ENCODE measurements around the gene POLR1G. TPM values are rescaled to one million over a fixed set of nuclear protein-coding genes. Genes with fewer than 3 reads are reported as not detected.
A peak's percentile ranks its signal among the peaks of the same experiment; 100 is the strongest.

Gene POLR1G
- total RNA-seq, 3 donors from 2014 or later (not counting 1 experiment from before 2014, with no cell fraction given), result 0.28 to 1.4 (median 0.45) TPM

DNA sequence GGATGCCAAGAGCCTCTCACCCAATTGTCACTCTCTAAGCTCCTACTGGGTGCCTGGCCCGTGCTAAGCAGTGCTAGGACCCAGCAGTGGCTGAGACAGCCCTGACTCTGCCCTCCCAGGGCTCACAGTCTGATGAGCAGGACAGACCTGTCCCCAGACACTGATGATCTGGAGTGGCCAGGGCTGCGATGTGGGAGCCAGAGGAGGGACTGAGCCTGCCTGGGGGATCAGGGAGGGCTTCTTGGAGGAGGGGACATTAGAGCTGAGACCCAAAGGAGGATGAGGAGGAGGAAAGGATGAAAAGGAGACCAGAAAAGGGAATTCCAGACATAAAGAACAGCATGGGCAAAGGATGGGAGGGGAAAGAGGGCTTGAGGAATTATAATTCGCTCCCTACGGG, 10.7 kb downstream of the POLR1G start:
- TF ChIP-seq, protein P1, sequence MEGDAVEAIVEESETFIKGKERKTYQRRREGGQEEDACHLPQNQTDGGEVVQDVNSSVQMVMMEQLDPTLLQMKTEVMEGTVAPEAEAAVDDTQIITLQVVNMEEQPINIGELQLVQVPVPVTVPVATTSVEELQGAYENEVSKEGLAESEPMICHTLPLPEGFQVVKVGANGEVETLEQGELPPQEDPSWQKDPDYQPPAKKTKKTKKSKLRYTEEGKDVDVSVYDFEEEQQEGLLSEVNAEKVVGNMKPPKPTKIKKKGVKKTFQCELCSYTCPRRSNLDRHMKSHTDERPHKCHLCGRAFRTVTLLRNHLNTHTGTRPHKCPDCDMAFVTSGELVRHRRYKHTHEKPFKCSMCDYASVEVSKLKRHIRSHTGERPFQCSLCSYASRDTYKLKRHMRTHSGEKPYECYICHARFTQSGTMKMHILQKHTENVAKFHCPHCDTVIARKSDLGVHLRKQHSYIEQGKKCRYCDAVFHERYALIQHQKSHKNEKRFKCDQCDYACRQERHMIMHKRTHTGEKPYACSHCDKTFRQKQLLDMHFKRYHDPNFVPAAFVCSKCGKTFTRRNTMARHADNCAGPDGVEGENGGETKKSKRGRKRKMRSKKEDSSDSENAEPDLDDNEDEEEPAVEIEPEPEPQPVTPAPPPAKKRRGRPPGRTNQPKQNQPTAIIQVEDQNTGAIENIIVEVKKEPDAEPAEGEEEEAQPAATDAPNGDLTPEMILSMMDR (IDR thresholded peaks at IDR 0.05), result no peak
- H3K27me3 ChIP-seq (ENCODE audit: control insufficient read depth, insufficient read depth, low read length), result no peaks in the 10 kb centered on the region
- H3K4me3 ChIP-seq (ENCODE audit: low read length), result no peak overlapping the region
- Mint-ChIP-seq H3K4me1 (peaks cover 3 to 14% of the 10 kb centered on the region in 2 donors), H3K4me3 (no peak overlapping the region), H3K36me3 (no peaks in the 10 kb centered on the region), H3K27me3 (ENCODE audit: low read depth in 2 of 2) (no peaks in the 10 kb centered on the region), H3K9me3 (no peaks in the 10 kb centered on the region), H3K27ac (no peak overlapping the region)
- DNase-seq (no peak), ATAC-seq (no peak)
- no peak overlapping the region for H3K27ac ChIP-seq (ENCODE audit: low read length)
- 82% methylated on average over 4 of the region's 4 CpGs for WGBS (ENCODE audit: insufficient coverage)
- H3K4me1 ChIP-seq (ENCODE audit: control insufficient read depth, insufficient read depth, low read length), result peaks cover 15% of the 10 kb centered on the region
- no peaks in the 10 kb centered on the region for H3K9me3 ChIP-seq (ENCODE audit: control insufficient read depth, insufficient read depth, low read length)
- intact Hi-C loops (cut with micrococcal nuclease), result no loop called here
- peaks cover 27% of the 10 kb centered on the region for H3K36me3 ChIP-seq (ENCODE audit: control insufficient read depth, insufficient read depth, low read length)

DNA sequence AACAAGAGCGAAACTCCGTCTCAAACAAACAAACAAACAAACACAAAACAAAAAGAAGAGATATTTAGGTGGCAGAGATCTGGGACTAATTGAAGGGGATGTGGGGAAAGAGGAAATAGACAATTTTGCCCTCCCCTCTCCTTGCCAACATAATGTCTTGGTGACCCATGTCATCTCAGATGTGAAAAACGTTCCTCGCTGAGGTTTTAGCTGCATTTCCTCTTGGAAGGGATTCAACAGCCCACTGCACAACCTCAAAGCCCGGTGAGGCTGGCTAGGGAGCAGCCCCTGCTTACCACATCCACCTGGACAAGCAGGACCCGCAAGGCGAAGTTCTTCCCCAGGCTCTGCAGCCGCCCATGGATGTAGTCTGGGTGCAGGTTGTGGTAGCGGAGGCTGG, 12.4 kb downstream of the POLR1G start:
- H3K9me3 Mint-ChIP-seq, result no peaks in the 10 kb centered on the region
- no peaks in the 10 kb centered on the region for H3K36me3 Mint-ChIP-seq
- Histone ChIP-seq H3K4me3 (ENCODE audit: low read length) (no peak overlapping the region), H3K36me3 (ENCODE audit: control insufficient read depth, insufficient read depth, low read length) (peaks cover 17% of the 10 kb centered on the region), H3K9me3 (ENCODE audit: control insufficient read depth, insufficient read depth, low read length) (no peaks in the 10 kb centered on the region), H3K27ac (ENCODE audit: low read length) (no peak overlapping the region), H3K27me3 (ENCODE audit: control insufficient read depth, insufficient read depth, low read length) (no peaks in the 10 kb centered on the region), H3K4me1 (ENCODE audit: control insufficient read depth, insufficient read depth, low read length) (peaks cover 26% of the 10 kb centered on the region)
- intact Hi-C loops (cut with micrococcal nuclease), result no loop called here
- peaks cover 18 to 29% of the 10 kb centered on the region in 2 donors for H3K4me1 Mint-ChIP-seq
- WGBS (ENCODE audit: insufficient coverage), result 26% methylated on average over 4 of the region's 9 CpGs
- H3K27me3 Mint-ChIP-seq (ENCODE audit: low read depth in 2 of 2), result no peaks in the 10 kb centered on the region
- peak overlapping the region in 1 of 2 donors; percentile 17 for H3K27ac Mint-ChIP-seq
- DNase-seq (no peak), ATAC-seq (no peak)
- TF ChIP-seq, protein P1 (IDR thresholded peaks at IDR 0.05), result no peak
- no peak overlapping the region for H3K4me3 Mint-ChIP-seq

DNA sequence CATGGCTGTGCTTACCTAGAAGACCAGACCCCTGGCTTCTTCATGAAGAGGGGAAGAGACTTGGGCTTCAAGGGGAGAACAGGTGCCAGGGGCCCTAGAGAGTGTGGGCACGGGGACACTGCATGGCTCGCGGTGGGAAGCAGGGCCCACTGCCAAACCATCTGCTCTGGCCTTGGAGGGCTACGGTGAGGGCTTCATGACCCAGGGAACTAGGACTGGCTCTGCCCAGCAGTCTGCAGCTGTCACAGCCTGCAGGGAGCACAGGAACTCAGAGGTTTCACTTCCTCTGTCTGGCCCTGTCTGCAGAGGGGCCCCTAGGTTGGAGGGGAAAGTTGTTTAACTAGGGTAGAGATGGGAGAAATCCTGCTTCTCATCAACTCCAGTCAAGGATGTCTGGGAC, 13.0 kb downstream of the POLR1G start:
- H3K9me3 Mint-ChIP-seq, result no peaks in the 10 kb centered on the region
- no peaks in the 10 kb centered on the region for H3K27me3 ChIP-seq (ENCODE audit: control insufficient read depth, insufficient read depth, low read length)
- H3K4me1 ChIP-seq (ENCODE audit: control insufficient read depth, insufficient read depth, low read length), result peaks cover 32% of the 10 kb centered on the region
- no peak overlapping the region for H3K27ac Mint-ChIP-seq
- no peaks in the 10 kb centered on the region for H3K27me3 Mint-ChIP-seq (ENCODE audit: low read depth in 2 of 2)
- H3K36me3 ChIP-seq (ENCODE audit: control insufficient read depth, insufficient read depth, low read length), result peaks cover 13% of the 10 kb centered on the region
- DNase-seq (no peak), ATAC-seq (no peak)
- intact Hi-C loops (cut with micrococcal nuclease), result no loop called here
- H3K9me3 ChIP-seq (ENCODE audit: control insufficient read depth, insufficient read depth, low read length), result no peaks in the 10 kb centered on the region
- WGBS (ENCODE audit: insufficient coverage), result 10% methylated on average over 4 of the region's 4 CpGs
- H3K4me1 Mint-ChIP-seq, result peaks cover 24 to 34% of the 10 kb centered on the region in 2 donors
- no peak overlapping the region for H3K4me3 Mint-ChIP-seq
- TF ChIP-seq, protein P1 (IDR thresholded peaks at IDR 0.05), result no peak
- H3K36me3 Mint-ChIP-seq, result no peaks in the 10 kb centered on the region
- no peak overlapping the region for H3K4me3 ChIP-seq (ENCODE audit: low read length)
- H3K27ac ChIP-seq (ENCODE audit: low read length), result no peak overlapping the region

DNA sequence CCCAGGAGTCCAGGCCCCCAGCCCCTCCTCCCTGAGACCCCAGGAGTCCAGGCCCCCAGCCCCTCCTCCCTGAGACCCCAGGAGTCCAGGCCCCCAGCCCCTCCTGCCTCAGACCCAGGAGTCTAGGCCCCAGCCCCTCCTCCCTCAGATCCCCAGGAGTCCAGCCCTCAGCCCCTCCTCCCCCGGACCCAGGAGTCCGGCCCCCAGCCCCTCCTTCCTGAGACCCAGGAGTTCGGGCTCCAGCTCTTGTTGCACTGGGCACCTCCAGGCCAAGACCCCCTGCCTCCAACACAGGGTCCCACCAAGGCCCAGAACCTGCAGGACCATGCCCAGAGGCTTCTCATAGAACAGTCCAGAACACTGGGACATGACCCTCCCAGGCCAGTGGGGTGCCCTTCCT, 13.5 kb downstream of the POLR1G start:
- no peaks in the 10 kb centered on the region for H3K27me3 ChIP-seq (ENCODE audit: control insufficient read depth, insufficient read depth, low read length)
- DNase-seq (no peak), ATAC-seq (no peak)
- Mint-ChIP-seq H3K9me3 (no peaks in the 10 kb centered on the region), H3K27ac (no peak overlapping the region), H3K36me3 (no peaks in the 10 kb centered on the region), H3K4me1 (peaks cover 27 to 37% of the 10 kb centered on the region in 2 donors), H3K27me3 (ENCODE audit: low read depth in 2 of 2) (no peaks in the 10 kb centered on the region), H3K4me3 (no peak overlapping the region)
- TF ChIP-seq, protein P1 (IDR thresholded peaks at IDR 0.05), result no peak
- peaks cover 8% of the 10 kb centered on the region for H3K36me3 ChIP-seq (ENCODE audit: control insufficient read depth, insufficient read depth, low read length)
- H3K4me1 ChIP-seq (ENCODE audit: control insufficient read depth, insufficient read depth, low read length), result peaks cover 33% of the 10 kb centered on the region
- WGBS (ENCODE audit: insufficient coverage), result 60% methylated on average over 3 of the region's 3 CpGs
- no peak overlapping the region for H3K27ac ChIP-seq (ENCODE audit: low read length)
- H3K4me3 ChIP-seq (ENCODE audit: low read length), result no peak overlapping the region
- intact Hi-C loops (cut with micrococcal nuclease), result loop anchor here (5.0 to 10.0 kb wide), 2 partner anchors 145 to 272 kb away; partner anchors contain the start of genes QPCTL and SNRPD2
- no peaks in the 10 kb centered on the region for H3K9me3 ChIP-seq (ENCODE audit: control insufficient read depth, insufficient read depth, low read length)
